HG02885 (cell line): ENCODE results near the gene FKBP11.
A peak's percentile ranks its signal among the peaks of the same experiment; 100 is the strongest.
"Not testable (repeated sequence)": the region's sequence is repeated elsewhere in the genome, so short reads cannot be mapped to it uniquely, and the experiment has no call there.

Source experiments
- ATAC-seq: cut with Tn5 transposase; IDR thresholded peaks from one replicate; pipeline ENCODE4 v1.9.1; 2021; ENCODE audit warnings: mild to moderate bottlenecking; ENCODE audit not compliant: unreplicated experiment, poor library complexity

Gene FKBP11

DNA sequence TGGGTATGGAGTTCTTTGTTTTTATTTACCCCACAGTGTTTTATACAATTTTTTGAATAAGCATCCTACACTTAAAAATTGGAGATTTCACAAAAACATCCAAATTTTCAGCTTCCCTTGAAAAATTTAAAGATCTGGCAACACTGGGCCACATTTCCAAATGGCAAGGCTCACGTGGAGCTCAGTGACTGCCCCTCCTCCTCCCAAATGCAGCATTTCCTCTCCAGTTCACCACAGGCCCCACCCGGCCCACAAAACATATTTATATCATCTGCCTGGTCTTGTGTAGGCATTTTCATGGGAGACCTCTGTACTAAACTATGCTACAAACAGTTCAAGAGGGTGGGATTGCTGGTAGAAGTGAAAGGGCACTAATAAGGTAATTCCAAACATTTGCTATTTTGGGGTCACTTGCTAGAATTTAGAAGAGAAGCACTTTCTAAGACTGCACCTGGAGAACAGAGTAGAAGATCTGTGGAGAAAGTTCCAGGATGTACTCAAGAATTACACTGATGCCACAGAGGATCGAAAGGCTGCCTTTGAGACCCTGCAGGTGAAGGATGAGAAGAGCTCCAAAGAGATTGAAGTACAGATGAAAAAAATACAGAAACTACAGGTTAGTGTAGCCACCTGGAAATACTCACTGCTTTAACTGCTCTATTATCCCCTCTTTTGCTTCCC is 7.3 kb downstream of the FKBP11 start:
- no peak for ATAC-seq

DNA sequence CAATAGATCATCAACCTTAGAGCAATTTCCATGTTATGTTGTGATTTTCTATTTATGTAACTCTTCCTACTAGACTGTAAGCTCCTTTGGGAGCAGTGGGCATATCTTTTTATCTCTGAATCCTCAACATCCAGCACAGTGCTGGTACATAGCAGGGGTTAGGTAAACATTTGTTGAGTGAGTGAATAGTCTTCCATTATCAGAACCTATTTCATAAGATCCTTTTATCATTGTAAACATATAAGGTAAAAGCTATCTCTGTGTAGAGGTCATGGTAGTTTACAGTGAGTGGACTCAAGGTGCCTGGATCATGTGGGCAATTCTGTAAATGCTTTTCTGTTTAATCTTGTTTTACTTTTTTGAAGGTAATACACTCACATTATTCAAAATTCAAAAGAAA is 15.1 kb downstream of the FKBP11 start:
- no peak for ATAC-seq

DNA sequence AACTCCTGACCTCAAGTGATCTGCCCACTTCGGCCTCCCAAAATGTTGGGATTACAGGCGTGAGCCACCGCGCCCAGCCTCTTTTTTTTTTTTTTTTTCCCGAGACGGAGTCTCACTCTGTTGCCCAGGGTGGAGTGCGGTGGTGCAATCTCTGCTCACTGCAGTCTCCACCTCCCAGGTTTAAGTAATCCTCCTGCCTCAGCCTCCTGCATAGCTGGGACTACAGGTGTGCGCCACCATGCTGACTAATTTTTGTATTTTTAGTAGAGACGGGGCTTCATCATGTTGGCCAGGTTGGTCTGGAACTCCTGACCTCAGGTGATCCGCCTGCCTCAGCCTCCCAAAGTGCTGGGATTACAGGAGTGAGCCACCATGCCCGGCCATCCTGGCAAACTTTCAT is 15.6 kb downstream of the FKBP11 start:
- not testable (repeated sequence) for ATAC-seq

DNA sequence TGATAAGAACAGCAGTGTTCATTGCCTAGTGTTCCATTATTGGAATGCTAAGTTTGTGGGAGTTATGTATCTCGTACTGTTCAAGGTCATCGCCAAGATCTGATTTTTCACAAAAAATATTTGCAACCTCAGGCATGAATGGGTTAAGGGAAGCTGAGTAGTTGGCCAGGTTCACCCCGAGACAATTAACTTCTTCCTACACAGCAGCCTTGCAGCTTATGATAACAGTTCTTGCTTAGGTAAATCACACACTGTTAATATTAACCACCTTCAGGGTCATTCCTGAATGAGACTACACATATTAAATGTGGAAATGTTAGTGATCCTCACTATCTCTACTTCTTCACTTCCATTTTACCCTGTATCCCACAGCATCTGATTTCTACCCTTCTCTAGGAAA is 18.0 kb downstream of the FKBP11 start:
- no peak for ATAC-seq

DNA sequence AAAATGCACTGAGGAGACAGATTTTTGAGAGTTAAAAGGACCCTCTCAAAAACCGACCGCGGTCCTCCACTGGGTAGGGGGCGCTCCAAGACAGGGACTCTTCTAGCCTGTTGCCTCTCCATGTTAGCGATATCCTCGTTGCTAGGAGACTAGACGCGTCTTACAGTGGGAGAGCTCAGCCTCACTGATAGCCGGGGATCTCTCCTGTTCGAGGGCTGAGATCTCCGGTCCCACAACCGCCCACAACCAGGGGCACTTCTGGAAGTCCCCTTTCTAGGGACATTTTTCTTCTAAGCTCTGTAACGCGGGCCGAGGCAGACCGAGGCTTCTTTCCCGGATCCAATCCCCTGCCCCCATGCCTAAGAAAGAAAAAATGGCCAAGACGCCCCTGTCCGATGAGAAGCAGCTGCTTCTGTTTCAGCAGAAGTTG is 21.3 kb downstream of the FKBP11 start:
- ATAC-seq = peak; percentile 87

DNA sequence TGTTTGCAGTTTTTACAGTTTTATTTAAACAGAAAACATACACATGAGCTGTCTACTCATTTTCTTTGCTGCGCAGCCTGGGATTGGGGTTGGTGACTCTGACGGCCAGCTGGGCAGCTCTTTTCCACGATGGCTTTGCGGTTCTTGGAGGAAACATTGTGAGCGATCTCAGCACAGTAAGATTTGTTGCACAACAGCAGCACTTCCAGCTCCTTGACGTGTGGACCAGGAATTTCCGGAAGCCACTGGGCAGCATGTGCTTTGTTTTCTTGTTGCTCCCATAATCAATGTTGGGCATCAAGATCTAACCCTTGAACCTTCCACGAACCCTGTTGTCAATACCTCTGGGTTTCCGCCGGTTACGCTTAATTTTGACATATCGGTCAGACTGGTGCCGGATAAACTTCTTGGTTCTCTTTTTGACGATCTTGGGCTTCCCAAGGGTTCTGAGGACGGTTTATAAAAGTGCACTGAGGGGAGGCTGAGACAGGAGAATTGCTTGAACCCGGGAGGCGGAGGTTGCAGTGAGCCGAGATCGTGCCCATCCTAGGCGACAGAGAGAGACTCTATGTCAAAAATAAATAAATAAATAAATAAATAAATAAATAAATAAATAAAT is 21.8 kb downstream of the FKBP11 start:
- peak; percentile 9 for ATAC-seq

DNA sequence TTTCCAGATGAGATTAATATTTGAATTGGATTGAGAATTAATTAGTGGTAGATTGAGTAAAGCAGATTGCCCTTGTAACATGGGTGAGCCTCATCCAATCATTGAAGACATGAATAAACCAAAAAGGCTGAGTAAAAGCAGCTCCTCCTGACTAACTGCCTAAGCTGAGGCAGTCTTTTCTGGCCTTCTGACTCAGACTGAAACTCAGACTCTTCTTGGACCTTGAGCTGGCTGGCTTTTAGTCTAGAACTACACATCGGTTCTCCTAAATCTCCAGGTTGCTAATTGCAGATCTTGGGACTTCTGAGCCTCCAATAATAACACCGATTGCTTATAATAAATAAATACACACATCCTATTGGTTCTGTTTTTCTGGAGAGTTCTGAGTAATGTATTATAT is 24.0 kb downstream of the FKBP11 start:
- ATAC-seq = no peak

DNA sequence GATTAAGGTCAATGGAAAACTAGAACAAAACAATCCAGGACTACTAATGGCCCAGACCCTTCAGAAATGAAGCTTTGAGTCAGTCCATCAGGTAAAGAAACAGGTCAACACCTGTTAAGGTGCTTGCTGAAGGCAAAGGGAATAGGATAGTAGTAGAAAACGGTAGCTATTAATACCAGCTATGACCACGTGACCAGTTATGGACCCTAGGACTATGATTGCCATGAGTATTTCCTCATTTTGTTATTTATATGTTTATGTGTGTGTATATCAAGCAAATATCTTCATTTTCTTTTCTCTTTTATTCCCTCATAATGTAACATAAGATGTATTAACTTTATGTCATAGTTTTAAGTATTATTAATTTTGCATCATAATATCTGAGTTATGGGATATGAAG is 25.6 kb downstream of the FKBP11 start:
- ATAC-seq = no peak

DNA sequence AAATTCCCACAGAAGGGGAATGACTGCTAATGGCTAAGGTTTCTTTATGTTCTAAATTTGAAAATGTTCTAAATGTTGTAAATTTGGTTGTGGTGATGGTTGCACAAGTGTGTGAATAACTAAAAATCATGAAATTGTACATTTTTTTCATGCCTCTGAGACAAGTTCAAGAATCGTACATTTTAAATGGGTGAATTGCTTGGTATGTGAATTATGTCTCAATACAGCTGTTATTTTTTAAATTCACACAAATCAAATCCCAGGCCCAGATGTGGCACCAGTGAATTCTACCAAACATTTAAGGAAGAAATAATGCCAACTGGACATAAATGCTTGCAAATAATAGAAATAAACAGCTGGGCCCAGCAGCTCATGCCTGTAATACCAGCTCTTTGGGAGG is 31.0 kb downstream of the FKBP11 start:
- no peak for ATAC-seq

DNA sequence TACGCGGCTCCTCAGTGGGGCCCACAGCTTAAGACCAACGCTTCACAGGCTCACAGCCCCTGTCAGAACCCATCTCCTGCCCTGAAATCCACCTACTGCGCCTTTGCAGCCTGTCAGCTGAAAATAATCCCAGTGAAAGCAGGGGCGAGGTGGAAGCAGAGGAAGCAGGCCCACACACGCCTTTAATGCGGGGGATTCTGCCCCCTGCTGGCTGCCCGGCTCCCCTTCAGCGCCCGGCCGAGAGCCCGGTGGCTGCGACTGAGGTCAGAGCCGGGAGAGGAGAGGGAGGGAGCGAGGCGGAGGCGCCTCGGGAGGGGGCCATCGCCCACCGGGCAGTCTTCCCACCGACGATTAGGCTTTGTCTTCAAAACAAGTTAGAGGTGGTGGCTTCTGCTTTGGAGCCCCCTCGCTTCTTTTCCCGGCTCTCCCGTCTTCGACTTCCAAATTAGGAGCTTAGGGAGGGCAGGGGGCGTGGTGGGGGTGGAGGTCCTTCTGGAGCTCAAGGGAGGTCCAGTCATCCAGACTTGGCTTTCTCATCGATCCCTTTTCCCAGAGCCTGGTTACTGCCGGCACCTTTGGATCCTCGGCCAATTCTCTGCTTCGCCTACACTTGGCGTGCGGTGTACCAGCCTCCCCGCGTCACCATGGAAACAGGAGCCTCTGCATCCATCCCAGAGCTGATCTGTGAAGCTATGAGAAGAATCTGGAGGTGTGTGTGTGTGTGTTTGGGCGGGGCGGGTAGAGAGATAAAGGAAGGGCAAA is 34.5 kb downstream of the FKBP11 start:
- ATAC-seq = peak; percentile 75

DNA sequence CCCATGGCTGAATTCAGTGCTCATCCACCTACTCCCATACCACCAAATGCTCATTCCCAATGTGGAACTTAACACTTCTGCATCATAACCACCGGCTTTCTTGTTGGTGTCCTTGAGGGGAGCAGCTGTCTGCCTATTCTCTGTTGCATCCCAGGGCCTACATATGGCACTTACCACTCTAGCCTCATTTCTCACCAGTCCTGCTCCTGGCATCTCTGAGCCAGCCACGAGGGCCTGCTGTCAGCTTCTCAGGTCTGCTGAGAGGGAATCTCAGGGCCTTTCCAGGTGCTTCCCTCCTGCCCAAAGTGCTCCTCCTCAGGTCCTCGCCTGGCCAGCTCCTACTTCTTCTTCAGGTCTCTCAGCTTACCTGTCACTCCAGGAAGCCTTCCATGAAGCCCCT is 35.6 kb downstream of the FKBP11 start:
- no peak for ATAC-seq

DNA sequence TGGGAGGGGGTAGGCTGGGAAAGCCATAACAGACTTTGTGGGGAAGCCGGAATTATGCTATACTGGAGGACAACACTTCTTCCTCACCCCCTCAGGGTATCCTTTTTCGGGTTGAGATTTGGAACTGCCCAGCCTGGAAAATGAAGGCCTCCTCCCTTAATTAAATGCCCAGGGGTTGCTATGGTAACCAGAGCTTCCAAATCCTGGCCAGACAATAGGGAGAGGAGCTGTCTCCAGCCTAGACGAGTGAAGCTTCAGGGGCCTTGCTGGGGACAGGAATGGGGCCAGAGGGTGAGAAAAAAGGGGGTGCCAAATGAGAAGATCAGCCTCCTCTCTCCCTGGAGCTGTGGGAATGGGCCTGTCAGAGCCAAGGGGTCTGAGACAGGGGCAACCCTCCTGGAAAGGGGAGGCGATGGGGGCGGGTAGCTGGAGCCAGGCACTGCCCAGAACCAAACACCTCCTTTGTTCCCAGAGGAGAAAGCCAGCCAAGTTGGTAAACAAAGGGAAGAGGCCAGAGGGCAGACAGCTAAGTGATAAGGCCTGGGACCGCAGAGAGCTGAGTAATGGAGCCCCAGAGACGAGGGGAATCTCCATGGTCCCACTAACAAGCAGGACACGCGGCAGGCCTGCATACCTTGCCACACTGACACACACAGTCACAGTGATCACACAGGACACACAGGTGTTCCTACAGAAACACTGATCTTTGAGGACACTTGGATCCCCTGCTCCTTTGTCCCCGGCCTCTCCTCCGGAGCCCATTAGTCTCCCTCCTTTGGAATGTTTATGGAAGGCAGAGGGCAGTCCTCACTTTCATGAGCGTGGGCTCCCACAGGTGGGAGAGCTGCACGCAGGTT is 41.8 kb downstream of the FKBP11 start:
- ATAC-seq = no peak

DNA sequence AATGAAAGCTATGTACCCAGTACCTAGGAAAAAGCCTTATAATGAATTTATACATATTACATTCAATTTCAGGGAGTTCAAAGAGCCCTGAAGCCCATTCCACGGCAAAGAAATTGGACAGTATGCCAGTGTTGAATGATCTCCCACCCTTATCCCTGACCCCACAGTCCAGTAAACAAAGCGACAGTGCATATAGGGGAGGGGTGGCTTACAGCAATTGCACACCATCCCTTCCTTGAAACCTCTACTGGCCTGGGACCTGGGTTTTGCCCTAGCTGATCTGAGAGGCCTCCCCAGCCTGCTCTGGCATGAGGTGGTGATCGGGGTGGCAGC is 42.4 kb downstream of the FKBP11 start:
- no peak for ATAC-seq

DNA sequence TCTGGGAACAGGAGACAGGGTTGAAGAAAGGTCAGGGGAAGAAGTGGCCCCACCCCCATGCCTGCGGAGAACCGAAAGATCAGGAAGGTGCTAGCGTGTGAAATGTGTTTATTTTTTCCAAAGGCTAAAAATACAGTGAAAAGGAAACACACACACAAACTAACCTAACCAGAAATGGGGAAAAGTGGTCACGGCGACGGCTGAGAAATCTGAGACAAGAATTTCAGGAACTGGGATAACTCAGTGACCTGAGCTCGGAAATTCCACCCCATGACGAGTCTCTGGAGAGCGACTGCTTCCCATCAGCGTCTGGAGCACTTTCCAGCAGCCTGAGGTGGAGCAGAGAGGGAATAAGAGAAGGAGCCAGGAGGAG is 43.0 kb downstream of the FKBP11 start:
- no peak for ATAC-seq

DNA sequence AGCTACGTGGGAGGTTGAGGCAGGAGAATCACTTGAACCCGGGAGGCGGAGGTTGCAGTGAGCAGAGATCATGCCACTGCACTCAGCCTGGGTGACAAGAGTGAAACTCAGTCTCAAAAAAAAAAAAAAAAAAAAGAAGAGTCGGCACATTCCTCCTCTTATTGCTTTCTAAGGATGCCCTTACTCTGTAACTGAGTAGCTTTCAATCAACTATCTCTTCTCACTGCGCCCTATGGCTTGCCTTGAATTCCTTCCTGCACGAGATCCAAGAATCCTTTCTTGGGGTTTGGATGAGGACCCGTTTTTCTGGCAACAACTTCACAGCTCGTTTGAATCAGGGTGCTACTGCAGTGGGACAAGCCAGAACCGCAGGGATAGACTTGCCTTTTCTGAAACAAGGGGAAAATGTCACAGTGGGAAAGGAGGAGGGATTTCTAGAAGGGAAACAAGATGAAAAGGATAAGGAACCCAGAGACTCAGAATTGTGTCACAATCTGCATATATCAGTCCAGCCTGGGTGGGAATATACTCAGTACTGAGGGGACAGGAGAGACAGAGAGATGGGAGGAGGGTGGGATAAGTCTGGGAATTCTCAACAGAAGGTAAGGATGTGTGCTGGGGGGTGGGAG is 43.5 kb downstream of the FKBP11 start:
- no peak for ATAC-seq

DNA sequence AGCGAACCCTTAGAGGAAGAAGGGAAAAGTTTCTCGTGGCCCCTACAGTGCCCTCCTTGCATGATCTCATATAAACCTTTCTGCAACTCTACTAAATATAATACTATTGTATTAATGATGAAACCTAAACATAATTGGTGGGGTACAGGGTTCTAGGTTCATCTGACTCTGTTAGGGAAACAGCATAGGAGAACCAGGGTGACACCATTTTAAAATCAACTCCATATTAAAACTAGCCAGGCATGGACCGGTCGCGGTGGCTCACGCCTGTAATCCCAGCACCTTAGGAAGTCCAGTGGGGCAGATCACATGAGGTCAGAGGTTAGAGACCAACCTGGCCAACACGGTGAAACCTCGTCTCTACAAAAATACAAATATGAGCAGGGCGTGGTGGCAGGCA is 44.6 kb downstream of the FKBP11 start:
- ATAC-seq = no peak

DNA sequence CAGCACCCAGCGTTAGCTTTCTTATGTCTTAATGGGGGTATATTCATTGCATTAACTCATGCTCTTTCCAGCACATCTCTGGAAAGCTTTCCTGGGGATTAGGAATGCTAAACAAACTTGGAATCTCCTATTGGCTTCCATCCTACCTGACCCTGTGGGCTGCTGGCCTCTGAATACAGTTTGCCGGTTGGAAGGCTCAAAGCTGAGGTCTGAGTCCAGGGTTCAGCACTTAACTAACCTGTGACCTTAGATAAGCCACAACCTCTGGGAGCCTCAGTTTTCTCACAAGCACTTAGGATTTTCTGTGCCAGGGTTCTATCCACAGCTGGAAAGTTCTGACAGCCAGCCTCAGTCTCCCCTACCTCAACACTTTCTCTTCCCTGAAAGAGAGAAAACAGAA is 46.7 kb downstream of the FKBP11 start:
- no peak for ATAC-seq

DNA sequence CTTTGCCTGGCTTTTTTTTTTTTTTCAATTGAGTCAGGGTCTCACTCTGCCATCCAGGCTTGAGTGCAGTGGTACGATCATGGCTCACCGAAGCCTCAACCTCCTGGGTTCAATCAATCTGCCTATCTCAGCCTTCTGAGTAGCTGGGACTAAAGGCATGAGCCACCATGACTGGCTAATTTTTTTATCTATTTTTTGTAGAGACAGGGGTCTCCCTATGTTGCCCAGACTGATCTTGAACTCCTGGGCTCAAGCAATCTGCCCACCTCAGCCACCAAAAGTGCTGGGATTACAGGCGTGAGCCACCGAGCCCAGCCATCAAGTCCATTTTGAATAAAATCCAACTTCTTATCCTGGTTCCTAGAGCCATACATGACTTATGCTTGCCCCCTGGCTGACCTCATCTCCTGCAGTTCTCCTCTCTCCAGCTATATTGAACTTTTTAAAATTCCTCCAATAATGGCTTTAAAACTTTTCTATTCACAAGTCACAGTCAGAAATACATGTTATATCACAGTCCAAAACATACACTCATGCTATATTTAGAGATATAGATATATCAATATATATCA is 49.3 kb downstream of the FKBP11 start:
- ATAC-seq = no peak

DNA sequence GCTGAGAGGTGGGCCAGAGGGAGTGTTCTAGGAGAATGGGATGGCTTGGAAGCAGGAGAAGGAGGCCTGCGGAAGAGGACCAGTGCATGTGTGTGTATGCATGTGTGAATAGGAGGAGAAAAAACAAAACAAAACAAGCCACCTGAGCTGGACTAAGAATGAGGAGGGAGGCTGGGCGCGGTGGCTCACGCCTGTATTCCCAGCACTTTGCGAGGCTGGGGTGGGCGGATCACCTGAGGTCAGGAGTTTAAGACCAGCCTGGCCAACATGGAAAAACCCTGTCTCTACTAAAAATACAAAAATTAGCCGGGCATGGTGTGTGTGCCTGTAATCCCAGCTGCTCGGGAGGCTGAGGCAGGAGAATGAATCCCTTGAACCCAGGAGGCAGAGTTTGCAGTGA is 51.8 kb downstream of the FKBP11 start:
- ATAC-seq = not testable (repeated sequence)

DNA sequence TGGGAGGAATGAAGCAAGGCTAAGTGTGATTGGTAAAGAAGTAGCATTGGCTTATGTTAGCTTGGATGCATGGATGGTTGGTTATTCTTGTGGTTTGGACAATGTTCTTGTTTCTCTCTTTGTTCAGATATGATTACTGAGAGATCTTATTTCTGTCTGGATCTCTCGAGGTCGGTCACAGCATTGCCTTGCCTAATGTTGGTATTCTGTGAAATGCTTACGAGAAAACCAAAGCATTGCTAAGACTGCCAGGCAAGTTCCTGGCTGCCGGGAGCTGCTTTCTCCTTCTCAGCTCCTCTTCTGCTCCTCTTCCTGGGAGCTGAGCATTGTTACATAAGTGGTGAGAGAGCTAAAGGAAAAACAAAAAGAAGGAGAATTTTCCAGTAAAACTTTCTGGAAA is 52.2 kb downstream of the FKBP11 start:
- ATAC-seq = no peak
